Lung microvascular endothelial cell (primary cell): Measurements from ENCODE around the gene PGK1. TPM values are rescaled to one million over a fixed set of nuclear protein-coding genes. Genes with fewer than 3 reads are reported as not detected.
"Not testable (repeated sequence)": the region's sequence is repeated elsewhere in the genome, so short reads cannot be mapped to it uniquely, and the experiment has no call there.

Source experiments
- DNase-seq, 2 donors: peaks; one replicate each; pipeline versions ENCODE4 v3.0.0 to v3.0.0-alpha.2; 2010; ENCODE audit warnings: low read depth in 2 of 2
- total RNA-seq: library from RNA; depleted of rRNA; stranded (reverse); fragments of >200 nt; gene quantifications from 2 replicates; pipeline ENCODE4 v1.2.1, GENCODE V29; 2014

PGK1 gene
- 122 and 135 TPM in 2 replicates for total RNA-seq

DNA sequence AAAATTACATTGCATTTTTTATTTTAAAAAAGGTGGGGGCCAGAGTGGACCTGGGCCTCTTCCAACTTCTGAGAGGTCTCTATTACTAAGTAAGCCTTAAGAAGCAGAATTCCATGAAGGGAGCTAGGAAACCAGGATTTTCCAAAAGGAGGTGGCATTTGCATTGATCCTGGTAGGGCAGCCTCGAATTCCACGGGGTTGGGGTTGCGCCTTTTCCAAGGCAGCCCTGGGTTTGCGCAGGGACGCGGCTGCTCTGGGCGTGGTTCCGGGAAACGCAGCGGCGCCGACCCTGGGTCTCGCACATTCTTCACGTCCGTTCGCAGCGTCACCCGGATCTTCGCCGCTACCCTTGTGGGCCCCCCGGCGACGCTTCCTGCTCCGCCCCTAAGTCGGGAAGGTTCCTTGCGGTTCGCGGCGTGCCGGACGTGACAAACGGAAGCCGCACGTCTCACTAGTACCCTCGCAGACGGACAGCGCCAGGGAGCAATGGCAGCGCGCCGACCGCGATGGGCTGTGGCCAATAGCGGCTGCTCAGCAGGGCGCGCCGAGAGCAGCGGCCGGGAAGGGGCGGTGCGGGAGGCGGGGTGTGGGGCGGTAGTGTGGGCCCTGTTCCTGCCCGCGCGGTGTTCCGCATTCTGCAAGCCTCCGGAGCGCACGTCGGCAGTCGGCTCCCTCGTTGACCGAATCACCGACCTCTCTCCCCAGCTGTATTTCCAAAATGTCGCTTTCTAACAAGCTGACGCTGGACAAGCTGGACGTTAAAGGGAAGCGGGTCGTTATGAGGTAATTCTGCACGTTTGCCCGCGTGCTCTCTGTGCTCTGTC, at the start of gene PGK1:
PGK1 (plus strand) TSS at position 626 of the 824 bp plus-strand sequence; CDS start at position 719, 93 bp downstream.
- DNase-seq: peak; percentile 96 to 97

DNA sequence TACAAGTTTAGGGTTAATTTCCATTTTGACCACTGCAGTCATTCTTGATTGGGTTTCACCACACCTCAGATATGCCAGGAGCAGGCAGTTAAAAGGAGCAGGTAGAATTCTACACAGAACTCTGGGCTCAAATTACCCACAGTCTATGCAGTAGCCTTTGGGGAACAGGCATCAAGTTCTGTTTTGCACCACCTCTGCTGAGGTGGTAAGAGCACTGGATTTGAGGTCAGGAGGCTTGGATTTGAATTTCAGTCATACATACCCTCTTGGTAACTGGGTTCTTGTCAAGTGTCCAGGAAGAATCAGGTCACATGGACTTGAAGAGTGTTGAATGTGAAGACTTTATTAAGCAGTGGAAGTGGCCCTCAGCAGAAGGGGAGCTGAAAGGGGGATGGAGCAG, 40.4 kb upstream of the PGK1 start:
- no peak for DNase-seq

DNA sequence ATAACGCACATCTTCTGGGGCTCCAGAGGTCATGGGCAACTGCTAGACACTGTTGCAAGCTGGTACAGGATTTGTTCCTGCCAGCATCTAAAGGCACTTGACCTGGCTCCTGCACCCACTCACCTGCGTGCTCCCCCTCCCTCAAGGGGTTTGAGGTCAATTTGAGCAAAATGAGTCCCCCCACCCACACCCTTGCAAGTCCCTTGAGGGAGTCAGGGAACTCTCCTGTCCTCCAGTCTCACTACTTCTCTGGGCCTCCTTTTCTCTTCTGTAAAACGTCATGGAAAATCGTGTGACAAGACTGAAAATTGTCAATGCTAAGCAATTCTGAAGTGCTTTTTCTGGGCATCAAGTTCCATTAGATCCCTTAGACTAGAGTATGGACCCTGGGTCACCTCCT, 39.9 kb upstream of the PGK1 start:
- DNase-seq: no peak

DNA sequence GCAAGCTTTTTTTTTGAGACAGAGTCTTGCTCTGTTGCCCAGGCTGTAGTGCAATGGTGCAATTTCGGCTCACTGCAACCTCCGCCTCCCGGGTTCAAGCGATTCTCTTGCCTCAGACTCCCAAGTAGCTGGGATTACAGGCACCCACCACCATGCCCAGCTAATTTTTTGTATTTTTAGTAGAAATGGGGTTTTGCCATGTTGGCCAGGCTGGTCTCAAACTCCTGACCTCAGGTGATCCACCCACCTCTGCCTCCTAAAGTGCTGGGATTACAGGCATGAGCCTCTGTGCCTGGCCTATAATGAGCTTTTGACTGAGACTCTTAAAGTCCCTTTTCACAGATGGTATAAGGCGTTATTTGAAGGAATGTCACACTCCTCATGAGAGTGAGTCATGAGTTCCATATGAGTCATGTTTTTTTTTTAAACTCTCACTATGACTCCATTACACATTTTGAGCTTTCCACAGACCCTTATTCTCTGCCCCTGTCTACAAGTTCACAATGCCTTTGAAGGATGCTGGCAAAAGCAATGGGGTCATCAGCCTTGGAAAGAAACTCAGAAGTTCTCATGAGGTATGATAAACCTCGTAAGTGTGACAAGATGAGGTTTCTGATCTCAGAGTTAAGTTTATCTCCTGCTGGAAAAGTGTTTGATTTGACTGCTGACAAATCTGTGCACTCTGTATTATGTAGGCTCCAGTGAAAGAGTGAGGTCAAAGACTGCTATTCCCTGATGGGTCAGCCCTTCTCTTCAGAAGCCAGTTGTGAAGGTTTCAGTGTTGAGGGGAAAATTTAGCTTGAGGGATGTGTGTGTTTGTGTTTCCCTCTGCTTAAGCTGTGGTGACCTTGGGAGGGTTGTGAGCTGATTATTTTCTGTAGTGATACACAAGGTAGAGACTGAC, 39.1 kb upstream of the PGK1 start:
- DNase-seq: peak; percentile 5 to 65

DNA sequence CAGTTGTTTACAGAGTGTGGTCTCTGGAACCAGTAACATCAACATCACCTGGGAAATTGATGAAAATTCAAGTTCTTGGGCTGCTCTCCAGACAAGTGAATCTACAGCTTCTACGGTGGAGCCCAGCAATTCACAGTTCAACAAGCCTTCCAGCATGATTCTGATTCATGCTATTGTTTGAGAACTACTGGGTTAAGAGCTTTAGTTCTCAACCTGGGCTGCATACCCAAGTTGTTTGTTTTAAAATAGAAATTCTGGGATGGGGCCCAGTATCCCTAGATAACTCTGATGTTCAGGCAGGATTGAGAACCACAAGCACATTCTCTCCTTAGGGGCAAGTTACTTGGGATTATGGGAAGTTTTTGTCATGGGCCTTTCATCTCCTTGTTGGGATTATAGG, 37.9 kb upstream of the PGK1 start:
- peak in 1 of 2 donors; percentile 23 for DNase-seq

DNA sequence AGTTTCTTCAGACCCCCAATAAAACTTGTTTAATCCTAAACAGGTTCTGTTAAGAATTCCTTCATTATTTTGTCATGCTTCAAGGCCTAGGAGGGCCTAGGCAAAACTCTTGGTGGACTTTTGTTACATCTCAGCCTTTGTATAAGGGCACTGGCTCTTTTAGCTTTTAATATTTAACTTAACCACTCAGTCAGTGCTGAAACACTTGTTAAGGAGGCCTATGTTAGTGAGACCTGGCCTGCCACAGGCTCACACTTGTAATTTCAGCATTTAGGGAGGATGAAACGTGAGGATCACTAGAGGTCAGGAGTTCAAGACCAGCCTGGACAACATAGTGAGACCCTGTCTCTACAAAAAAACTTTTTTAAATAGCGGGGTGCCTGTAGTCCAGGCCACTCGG, 32.7 kb upstream of the PGK1 start:
- DNase-seq: no peak

DNA sequence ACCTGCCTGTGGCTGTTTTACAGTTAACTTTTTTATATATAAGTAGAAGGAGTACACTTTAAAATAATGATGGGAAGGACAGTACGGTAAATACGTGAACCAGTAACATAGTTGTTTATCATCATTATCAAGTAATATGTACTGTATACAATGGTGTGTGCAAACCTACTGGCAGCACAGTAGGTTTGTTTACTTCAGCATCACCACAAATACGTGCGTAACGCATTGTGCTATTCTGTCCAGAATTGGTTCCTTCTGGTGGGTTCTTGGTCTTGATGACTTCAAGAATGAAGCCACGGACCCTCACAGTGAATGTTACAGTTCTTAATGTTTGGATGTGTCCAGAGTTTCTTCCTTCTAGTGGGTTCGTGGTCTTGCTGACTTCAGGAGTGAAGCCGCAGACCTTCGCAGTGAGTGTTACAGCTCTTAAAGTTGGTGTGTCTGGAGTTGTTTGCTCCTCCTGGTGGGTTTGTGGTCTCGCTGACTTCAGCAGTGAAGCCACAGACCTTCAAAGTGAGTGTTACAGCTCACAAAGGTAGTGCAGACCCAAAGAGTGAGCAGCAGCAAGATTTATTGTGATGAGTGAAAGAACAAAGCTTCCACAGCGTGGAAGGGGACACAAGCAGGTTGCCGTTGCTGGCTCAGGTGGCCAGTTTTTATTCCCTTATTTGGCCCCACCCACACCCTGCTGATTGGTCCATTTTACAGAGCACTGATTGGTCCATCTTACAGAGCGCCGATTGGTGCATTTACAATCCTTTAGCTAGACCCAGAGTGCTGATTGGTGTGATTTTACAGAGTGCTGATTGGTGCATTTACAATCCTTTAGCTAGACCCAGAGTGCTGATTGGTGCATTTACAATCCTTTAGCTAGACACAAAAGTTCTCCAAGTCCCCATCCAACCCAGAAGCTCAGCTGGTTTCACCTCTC, 30.6 kb upstream of the PGK1 start:
- not testable (repeated sequence) for DNase-seq

DNA sequence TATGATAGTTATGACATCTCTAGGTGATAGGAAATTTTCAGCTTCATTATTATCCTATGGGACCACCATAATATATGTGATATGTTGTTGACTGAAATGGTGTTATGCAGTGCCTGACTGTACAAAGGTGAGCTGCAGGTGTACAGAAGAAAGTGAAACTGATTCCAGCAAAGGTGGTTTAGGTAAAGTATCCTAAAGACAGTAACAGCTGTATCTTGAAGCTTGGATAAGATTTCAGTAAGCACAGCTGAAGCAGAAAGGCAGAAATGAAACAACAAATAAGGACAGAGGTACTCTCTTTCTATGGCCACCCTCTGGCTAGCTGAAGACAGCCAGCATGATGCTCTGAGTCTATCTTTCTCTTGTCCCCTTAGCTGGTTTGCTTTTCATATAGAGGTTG, 30.0 kb upstream of the PGK1 start:
- no peak for DNase-seq

DNA sequence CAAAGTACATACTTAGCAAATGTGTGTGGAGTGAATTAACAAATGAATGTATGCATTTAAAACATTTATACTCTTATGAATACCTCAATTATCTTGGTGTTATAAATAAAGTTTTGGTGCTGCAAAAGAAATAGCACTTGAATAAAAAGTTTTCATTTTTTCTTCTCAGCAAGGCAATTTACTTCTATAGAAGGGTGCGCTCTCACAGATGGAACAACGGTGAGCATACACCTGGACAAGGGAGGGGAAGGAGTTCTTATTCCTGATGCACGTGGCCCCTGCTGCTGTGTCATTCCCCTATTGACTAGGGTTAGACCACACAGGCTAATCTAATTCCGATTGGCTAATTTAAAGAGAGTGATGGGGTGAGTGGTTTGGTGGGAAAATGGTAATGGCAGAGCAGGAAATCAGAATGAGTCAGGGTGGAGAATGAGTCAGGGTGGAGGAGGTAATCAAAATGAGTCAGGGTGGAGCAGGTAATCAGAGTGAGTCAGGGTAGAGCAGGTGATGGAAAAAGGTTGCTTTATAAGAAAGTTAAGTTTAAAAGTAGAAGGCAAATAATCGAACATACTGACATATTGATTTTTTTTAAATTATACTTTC, 28.2 kb upstream of the PGK1 start:
- no peak for DNase-seq

DNA sequence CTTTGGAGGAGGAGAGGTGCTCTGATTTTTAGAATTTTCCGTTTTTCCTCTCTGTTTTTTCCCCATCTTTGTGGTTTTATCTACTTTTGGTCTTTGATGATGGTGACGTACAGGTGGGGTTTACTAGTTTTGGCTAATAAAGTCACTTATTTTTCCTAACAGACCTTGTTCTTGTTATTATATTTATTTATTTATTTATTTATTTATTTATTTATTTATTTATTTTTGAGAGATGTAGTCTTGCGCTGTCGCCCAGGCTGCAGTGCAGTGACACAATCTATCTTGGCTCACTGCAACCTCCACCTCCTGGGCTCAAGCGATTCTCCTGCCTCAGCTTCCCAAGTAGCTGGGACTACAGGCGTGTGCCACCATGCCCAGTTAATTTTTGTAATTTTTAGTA, 22.6 kb upstream of the PGK1 start:
- DNase-seq: not testable (repeated sequence)

DNA sequence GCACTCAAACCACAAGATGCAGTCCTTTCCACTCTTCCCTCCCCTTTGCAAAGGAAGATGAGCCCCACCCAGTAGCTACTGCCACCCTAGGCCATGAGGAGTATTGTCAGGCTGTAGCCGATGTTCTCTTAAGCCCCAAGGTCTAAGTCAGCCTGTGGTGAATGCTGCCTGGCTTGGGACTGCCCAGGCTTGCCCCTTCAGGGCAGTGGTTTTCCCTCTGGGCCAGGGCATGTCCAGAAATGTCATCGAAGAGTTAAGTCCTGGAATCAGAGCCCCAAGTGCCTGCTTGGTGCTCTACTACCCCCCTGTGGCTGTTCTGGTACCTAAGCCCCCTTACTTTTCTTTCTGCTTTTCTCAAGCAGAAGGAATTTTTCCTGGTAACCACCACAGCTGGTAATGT, 11.8 kb upstream of the PGK1 start:
- DNase-seq: peak; percentile 48 to 57

DNA sequence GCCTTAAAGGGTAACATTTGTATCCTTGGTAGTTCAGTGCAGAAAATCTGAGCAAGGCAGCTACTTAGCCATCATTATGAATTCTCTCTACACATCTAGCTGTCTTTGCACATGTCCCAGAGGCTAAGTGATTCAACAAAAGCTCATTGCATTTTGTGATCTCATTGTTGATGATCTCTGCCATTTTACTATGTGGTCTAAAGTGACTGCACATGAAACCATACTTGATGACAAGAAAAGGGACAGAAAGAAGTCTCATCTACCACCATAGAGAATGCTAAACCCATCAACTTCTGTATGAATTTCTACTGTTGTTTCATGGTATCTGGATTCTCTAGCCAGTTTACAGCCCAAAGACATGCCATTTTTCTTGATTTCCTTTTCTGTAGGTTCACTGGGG, 5.9 kb upstream of the PGK1 start:
- DNase-seq: no peak

DNA sequence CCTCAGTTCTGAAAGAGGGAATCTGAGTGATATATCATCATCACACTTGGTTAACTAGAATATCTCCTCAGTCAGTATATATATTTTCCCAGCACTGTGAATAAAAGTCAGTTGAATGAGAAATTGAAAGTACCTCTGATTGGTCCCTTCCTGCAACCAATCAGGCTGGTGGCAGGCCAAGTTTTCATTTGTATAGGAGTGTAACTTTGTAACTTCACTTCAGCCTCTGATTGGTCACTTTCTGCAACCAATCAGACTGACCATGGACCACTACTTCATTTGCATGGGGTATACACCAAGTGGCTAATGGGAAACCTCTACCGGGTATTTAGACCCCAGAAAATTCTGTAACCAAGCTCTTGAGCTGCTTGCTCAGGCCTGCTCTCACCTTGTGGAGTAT, 2.0 kb upstream of the PGK1 start:
- no peak for DNase-seq

DNA sequence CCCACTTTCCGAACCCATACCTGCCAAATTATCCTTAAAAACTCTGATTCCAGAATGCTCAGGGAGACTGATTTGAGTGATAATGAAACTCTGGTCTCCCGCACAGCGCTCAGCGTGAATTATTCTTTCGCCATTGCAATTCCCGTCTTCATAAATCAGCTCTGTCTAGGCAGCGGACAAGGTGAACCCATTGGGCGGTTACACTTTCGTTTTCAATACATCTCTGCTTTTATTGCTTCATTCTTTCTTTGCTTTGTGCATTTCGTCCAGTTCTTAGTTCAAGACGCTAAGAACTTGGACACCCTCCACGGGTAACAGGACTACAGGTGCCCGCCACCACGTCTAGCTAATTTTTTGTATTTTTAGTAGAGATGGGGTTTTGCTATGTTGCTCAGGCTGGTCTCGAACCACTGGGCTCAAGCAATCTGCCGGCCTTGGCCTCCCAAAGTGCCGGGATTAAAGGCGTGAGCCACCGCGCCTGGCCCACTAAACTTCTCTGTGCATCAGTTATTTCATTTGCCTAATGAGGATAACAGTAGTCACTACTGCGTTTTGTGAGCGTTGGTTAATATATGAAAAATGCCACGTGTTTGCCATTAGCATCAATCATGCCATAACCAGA, 936 bp upstream of the PGK1 start:
- no peak for DNase-seq

DNA sequence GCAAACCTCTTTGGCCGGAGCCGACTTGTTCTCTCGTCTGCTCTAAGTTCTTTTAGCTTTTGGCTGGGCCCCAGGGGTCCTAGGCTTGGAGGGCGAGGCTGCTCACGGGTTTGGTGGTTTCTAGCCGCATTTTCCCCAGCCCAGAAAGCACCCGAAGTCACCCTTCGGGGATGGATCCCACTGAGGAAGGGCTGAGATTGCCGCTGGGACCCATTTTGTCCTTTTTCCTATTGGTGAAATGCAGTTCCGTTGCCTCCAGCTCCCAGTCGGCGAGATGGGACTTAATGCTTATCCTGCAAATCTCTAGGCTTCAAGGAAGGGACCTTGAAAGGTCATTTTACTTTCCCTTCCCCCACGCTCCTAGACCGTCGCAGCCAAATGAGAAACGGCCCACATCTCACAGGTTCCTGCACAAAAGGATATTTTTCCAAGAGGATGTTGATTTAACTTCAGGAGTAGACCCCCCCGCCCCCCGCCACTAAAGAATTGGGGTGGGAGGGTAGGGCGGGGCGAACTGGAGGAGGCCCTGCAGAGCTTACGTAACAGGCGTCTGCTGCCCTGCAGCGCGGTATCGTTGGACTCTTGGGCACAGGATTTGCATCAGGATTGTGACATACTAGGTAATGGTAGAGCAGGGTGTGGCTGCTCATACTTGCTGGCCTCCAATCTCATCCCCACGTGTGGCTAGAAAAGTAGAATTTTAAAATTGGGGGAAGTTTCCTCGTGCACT, 564 bp downstream of the PGK1 start:
- peak; percentile 36 to 51 for DNase-seq

DNA sequence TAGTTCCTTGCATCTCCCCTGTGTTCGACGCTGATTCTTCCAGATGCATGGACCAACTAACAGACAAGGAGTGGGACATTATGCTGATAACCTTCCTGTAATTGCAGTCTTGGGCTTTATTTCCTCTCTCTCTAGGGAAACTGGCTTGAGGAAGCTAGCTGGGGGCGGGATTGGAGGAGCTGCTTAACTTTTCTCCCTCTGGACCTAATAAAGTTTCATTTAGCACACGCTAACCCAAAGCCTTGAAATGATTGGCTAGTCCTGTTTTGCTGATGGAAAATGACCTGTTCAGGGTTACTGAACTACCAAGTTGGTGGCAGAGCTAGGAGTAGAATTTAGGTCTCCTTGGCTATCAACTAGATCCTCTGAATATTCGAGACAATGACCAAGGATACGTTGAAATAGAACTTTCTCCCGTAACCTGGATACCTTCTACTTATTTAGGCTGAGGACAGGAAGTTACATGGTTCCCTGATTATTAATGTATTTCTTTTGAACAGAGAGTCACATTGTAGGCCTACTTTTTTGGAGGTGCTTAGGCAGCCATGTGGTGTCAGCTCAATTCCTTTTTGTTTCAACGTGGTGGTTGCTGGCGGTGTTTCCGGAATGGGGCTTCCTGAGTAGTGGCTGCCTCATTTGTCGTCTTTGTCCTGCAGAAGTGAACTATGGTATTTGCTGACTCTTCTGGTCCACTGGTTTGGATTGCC, 2.0 kb downstream of the PGK1 start:
- DNase-seq: peak; percentile 22 to 31

DNA sequence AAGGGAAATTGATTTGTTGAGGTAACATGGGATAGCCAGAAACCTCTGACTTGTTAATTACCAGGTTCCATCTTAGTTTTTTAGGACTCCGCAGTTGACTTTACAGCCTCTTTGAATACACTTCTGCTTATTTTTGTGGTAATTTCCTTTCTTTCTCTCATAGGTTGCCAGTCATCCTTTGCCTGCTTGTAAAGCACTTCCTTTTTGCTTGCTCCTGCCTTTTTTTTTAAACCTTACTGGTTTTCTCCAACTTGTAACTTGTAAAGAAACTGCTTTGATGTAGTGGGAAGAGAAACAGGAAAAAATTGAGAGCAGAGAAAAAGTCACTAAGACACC, 2.6 kb downstream of the PGK1 start:
- no peak for DNase-seq

DNA sequence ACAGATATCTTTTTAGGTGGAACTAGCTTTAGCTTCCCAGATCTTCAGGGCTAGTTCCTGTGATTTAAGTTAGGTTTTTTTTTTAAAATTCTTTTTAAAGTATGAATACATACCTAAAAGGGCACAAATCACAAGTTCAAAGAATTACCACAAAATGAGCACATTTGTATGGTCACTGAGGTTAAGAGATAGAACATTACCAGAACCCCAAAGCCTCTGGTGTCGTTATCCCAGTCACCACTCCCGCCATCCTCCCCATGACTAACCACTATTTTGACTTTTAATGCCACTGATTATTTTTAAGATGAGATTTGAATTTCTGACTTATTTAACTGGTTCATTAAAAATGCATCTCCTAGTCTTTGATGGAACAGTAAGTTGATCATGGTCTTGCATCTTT, 5.4 kb downstream of the PGK1 start:
- DNase-seq: no peak

DNA sequence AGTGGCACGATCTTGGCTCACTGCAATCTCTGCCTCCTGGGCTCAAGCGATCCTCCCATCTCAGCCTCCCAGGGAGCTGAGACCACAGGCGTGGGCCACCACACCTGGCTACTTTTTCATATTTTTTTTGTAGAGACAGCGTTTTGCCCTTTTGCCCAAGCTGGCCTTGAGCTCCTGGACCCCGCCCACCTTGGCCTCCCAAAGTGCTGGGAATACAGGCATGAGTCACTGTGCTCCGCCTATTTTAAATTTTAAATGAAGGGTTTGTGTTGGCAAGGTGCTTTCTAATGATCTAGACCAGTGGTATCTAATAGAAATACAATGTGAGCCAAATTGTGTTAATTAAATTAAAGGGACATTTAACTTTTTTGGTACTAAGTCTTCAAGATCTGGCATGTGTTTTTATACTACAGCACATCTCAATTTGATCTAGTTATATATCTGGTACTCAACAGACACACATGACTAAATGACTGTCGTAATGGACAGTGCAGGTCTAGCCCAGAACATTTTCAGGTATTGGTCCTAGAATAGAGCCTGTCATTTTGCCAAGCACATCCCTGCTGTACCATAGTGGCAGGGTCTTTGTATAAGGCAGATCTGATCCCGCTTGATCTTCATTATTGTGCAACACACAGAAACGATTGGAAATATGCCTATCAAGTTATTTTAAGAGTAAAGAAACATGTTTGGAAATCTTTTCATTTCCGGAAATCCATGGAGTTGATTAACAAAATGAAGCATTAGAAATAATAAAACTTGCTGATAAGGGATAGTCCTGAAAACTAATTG, 7.3 kb downstream of the PGK1 start:
- no peak for DNase-seq
